GM21619 (cell line): ENCODE measurements around the gene PRAC1.

ENCODE experiments used
- ATAC-seq: cut with Tn5 transposase; IDR thresholded peaks from one replicate; pipeline ENCODE4 v1.9.1; 2021; ENCODE audit not compliant: unreplicated experiment

The PRAC1 gene

DNA sequence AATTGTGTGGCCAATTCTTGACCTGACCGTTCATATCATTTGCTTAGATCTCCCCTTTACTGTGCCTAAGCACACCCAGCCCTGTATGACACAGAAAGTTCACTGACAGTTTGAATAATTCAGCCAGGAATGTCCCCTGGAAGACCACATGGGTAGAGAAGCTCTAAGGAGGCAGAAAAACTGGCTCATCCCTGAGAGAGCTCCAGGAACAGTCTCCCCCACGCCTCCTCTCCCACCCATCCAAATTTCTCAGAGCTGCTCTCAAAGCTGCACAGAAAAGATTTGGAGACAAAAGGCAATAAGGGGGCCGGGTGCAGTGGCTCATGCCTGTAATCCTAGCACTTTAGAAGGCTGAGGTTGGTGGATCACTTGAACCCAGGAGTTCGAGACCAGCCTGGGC is 11.2 kb downstream of the PRAC1 start:
- no peak for ATAC-seq

DNA sequence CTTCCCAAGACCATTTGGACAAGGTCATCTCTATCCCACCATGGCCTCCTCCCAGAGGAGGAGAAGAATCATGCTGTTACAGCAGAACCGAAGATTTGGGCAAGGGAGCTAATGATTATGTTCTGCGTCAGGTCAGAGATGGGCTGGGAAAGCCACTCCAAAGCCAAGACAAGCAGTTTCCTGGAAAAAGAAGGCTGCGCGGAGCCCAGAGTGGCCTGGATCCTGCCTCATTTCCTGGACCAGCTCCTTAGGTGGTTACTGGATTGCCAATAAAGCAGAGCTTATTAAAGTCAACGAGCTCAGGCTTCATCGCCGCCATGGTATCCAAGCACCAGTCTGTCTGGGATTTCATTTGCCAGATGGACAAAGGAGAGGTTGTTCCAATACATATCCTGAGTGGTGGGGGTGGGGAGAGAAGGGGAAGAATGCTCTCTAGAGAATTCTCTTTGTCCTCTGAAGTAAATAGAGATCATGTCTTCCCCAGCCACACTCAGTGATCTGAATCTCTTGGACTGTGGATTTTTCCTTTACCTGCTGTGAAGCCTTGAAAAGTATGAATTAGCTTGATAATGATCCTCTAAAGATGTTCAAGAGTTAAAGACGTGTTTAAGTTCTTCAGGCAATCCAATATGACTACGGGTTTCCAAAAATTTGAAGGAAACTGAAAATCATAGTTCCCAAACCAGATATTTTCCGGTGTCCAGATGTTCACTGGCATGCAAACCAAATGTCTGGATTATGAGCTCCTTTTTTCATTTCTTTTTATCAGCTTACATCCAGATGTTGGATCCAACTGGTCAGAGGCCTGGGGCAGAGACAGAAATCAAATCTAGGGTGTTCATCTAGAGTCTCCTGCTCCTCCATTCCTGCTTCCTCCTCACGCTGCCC is 17.7 kb downstream of the PRAC1 start:
- ATAC-seq: no peak

GRCh38 chr17:48701864-48702532 is 20.3 kb downstream of the PRAC1 start:
- ATAC-seq: no peak

DNA sequence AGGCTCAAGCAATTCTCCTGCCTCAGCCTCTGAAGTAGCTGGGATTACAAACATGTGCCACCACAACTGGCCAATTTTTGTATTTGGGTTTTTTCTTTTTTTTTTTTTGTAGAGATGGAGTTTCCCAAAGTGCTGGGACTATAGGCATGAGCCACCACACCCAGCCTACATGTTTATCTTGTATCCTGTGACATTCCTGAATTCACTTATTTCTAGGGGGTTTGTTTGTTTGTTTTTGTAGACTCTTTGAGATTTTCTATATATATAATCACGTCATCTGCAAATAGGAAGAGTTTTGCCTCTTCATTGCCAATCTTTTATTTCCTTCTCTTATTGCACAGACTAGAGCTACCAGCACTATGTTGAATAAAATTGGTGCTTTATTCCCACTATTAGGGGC is 29.1 kb downstream of the PRAC1 start:
- ATAC-seq: no peak

GRCh38 chr17:48692049-48692448 is 30.3 kb downstream of the PRAC1 start:
- no peak for ATAC-seq

DNA sequence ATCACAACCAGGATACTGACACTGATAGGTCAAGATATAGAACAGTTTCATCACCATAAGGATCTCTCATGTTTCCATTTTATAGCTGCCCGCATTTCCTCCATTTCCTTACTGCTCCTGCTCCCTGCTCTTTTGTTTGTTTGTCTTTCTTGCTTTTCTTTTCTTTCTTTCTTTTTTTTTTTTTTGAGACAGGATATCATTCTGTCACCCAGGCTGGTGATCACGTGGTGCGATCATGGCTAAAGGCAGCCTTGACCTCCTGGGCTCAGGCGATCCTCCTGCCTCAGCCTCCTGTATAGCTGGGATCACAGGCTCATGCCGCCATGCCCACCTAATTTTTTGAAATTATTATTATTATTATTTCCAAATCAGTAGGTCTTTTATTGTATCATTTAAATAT is 31.7 kb downstream of the PRAC1 start:
- ATAC-seq: no peak

GRCh38 chr17:48681609-48682008 is 40.7 kb downstream of the PRAC1 start:
- no peak for ATAC-seq

GRCh38 chr17:48679385-48680096 is 42.8 kb downstream of the PRAC1 start:
- ATAC-seq: no peak

GRCh38 chr17:48678141-48678971 is 44.0 kb downstream of the PRAC1 start:
- no peak for ATAC-seq

- ATAC-seq: no peak
These were observed 45.3 kb downstream of the PRAC1 start for GRCh38 chr17:48676963-48677558.

- ATAC-seq: no peak
These were observed 50.0 kb downstream of the PRAC1 start for GRCh38 chr17:48672340-48672739.
